ENCODE data around the gene LDLRAP1.
"Not testable (repeated sequence)": the region's sequence is repeated elsewhere in the genome, so short reads cannot be mapped to it uniquely, and the experiment has no call there.

LDLRAP1 gene

GRCh38 chr1:25543425-25544242 is at the start of gene LDLRAP1:
TSS of gene LDLRAP1 (plus strand) at chr1:25543606. CDS start at chr1:25543699, 93 bp downstream.
- DNase-seq, result no peak

GRCh38 chr1:25494952-25495351 is 48.5 kb upstream of the LDLRAP1 start:
- no peak for DNase-seq

- no peak for DNase-seq
Observed at GRCh38 chr1:25500694-25501093, 42.7 kb upstream of the LDLRAP1 start.

- DNase-seq, result no peak
Observed at GRCh38 chr1:25501235-25502058, 42.0 kb upstream of the LDLRAP1 start.

- no peak for DNase-seq
Observed at GRCh38 chr1:25502957-25503356, 40.4 kb upstream of the LDLRAP1 start.

- no peak for DNase-seq
Observed at GRCh38 chr1:25503551-25504426, 39.6 kb upstream of the LDLRAP1 start.

GRCh38 chr1:25504706-25505595 is 38.5 kb upstream of the LDLRAP1 start:
- DNase-seq, result no peak

- DNase-seq, result no peak
Observed at GRCh38 chr1:25505656-25506385, 37.6 kb upstream of the LDLRAP1 start.

GRCh38 chr1:25506566-25507463 is 36.6 kb upstream of the LDLRAP1 start:
- not testable (repeated sequence) for DNase-seq

- DNase-seq, result no peak
Observed at GRCh38 chr1:25513666-25514065, 29.7 kb upstream of the LDLRAP1 start.

GRCh38 chr1:25515033-25515432 is 28.4 kb upstream of the LDLRAP1 start:
- DNase-seq, result no peak

- DNase-seq, result no peak
Observed at GRCh38 chr1:25516686-25517085, 26.7 kb upstream of the LDLRAP1 start.

GRCh38 chr1:25517476-25518394 is 25.7 kb upstream of the LDLRAP1 start:
- DNase-seq, result no peak

GRCh38 chr1:25519624-25520023 is 23.8 kb upstream of the LDLRAP1 start:
- DNase-seq, result no peak

- no peak for DNase-seq
Observed at GRCh38 chr1:25520446-25521061, 22.9 kb upstream of the LDLRAP1 start.

- DNase-seq, result no peak
Observed at GRCh38 chr1:25522031-25522655, 21.3 kb upstream of the LDLRAP1 start.

- no peak for DNase-seq
Observed at GRCh38 chr1:25523542-25523941, 19.9 kb upstream of the LDLRAP1 start.

All from GOT3 (cell line).